ENCODE data around the gene CDKAL1. TPM values are rescaled to one million over a fixed set of nuclear protein-coding genes. Genes with fewer than 3 reads are reported as not detected.

CDKAL1 gene
- total and polyA plus RNA-seq, 2 donors from 2014 or later: 4.6 to 20.2 TPM

GRCh38 chr6:20620043-20620442, 85.8 kb downstream of the CDKAL1 start:
- DNase-seq (no peak), FAIRE-seq (no peak)
- Histone ChIP-seq H3K27me3 (ENCODE audit: control insufficient read depth, insufficient read depth, low read length) (no peaks in the 10 kb centered on the region), H3K9me3 (ENCODE audit: control insufficient read depth in 2 of 3, insufficient read depth in 1 of 3, low read length in 3 of 3) (no peaks in the 10 kb centered on the region), H3K36me3 (ENCODE audit: control insufficient read depth in 2 of 3, insufficient read depth in 3 of 3, low read length in 3 of 3) (no peaks in the 10 kb centered on the region), H3K4me1 (ENCODE audit: control insufficient read depth in 2 of 3, insufficient read depth in 2 of 3, low read depth in 1 of 3, low read length in 3 of 3) (no peaks in the 10 kb centered on the region), H3K9ac (ENCODE audit: low read length in 3 of 3) (no peak overlapping the region), H3K4me3 (ENCODE audit: low read length in 3 of 3) (no peak overlapping the region), H3K27ac (ENCODE audit: low read depth in 2 of 2, low read length in 2 of 2) (no peak overlapping the region)
- intact Hi-C loops (cut with DNase I): no loop called here
- TF ChIP-seq, protein P1, sequence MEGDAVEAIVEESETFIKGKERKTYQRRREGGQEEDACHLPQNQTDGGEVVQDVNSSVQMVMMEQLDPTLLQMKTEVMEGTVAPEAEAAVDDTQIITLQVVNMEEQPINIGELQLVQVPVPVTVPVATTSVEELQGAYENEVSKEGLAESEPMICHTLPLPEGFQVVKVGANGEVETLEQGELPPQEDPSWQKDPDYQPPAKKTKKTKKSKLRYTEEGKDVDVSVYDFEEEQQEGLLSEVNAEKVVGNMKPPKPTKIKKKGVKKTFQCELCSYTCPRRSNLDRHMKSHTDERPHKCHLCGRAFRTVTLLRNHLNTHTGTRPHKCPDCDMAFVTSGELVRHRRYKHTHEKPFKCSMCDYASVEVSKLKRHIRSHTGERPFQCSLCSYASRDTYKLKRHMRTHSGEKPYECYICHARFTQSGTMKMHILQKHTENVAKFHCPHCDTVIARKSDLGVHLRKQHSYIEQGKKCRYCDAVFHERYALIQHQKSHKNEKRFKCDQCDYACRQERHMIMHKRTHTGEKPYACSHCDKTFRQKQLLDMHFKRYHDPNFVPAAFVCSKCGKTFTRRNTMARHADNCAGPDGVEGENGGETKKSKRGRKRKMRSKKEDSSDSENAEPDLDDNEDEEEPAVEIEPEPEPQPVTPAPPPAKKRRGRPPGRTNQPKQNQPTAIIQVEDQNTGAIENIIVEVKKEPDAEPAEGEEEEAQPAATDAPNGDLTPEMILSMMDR (IDR thresholded peaks at IDR 0.05; ENCODE audit: borderline replicate concordance, extremely low read depth, insufficient read depth): no peak

DNA sequence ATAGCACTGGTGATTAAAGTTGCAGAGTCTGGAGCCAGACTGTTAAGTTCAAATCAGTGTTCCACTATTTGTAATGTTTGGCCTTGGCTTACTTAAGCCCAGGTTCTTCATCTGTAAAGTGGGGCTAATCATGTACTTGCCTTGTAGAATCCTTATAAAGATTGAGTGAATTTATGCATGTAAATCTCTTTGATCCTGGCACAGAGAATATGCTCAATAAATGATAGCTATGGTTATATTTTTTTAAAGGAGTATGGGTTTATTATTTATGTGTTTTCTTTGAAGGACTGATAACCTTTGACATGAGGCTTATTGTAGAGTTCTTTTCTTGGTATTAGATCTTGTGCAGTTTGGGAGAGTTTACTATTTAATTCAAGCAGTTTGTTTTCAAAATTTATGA, 89.5 kb downstream of the CDKAL1 start:
- FAIRE-seq (no peak), DNase-seq (no peak)
- TF ChIP-seq, protein P1 (IDR thresholded peaks at IDR 0.05; ENCODE audit: borderline replicate concordance, extremely low read depth, insufficient read depth): no peak
- Histone ChIP-seq H3K4me1 (ENCODE audit: control insufficient read depth in 2 of 3, insufficient read depth in 2 of 3, low read depth in 1 of 3, low read length in 3 of 3) (no peaks in the 10 kb centered on the region), H3K27me3 (ENCODE audit: control insufficient read depth, insufficient read depth, low read length) (no peaks in the 10 kb centered on the region), H3K4me3 (ENCODE audit: low read length in 3 of 3) (no peak overlapping the region), H3K9me3 (ENCODE audit: control insufficient read depth in 2 of 3, insufficient read depth in 1 of 3, low read length in 3 of 3) (no peaks in the 10 kb centered on the region), H3K27ac (ENCODE audit: low read depth in 2 of 2, low read length in 2 of 2) (no peak overlapping the region), H3K36me3 (ENCODE audit: control insufficient read depth in 2 of 3, insufficient read depth in 3 of 3, low read length in 3 of 3) (no peaks in the 10 kb centered on the region), H3K9ac (ENCODE audit: low read length in 3 of 3) (no peak overlapping the region)
- intact Hi-C loops (cut with DNase I): no loop called here

DNA sequence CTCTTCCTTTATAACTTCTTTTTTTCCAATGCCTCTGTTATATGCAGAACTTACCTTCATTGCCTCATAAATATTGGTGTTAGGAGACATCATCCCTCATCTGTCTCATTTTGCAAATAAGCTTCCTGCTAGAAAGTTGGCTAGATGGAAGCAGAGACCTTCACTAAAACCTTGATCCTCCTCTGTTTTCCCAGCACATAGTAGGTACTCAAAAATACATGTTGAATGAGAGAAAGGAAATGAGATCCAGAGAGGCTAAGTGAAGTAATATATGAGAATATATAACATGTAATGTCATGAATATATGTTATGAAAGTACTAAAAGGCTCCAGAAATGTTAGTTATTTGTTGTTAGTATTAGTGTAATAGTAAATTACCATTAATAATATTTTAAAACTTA, 91.9 kb downstream of the CDKAL1 start:
- no peak overlapping the region for H3K27ac ChIP-seq (ENCODE audit: low read depth in 2 of 2, low read length in 2 of 2)
- no peaks in the 10 kb centered on the region for H3K36me3 ChIP-seq (ENCODE audit: control insufficient read depth in 2 of 3, insufficient read depth in 3 of 3, low read length in 3 of 3)
- no peak overlapping the region for H3K9ac ChIP-seq (ENCODE audit: low read length in 3 of 3)
- H3K4me1 ChIP-seq (ENCODE audit: control insufficient read depth in 2 of 3, insufficient read depth in 2 of 3, low read depth in 1 of 3, low read length in 3 of 3): no peaks in the 10 kb centered on the region
- FAIRE-seq (no peak), DNase-seq (no peak)
- H3K9me3 ChIP-seq (ENCODE audit: control insufficient read depth in 2 of 3, insufficient read depth in 1 of 3, low read length in 3 of 3): no peaks in the 10 kb centered on the region
- H3K27me3 ChIP-seq (ENCODE audit: control insufficient read depth, insufficient read depth, low read length): no peaks in the 10 kb centered on the region
- intact Hi-C loops (cut with DNase I): no loop called here
- TF ChIP-seq, protein P1 (IDR thresholded peaks at IDR 0.05; ENCODE audit: borderline replicate concordance, extremely low read depth, insufficient read depth): no peak
- H3K4me3 ChIP-seq (ENCODE audit: low read length in 3 of 3): no peak overlapping the region

DNA sequence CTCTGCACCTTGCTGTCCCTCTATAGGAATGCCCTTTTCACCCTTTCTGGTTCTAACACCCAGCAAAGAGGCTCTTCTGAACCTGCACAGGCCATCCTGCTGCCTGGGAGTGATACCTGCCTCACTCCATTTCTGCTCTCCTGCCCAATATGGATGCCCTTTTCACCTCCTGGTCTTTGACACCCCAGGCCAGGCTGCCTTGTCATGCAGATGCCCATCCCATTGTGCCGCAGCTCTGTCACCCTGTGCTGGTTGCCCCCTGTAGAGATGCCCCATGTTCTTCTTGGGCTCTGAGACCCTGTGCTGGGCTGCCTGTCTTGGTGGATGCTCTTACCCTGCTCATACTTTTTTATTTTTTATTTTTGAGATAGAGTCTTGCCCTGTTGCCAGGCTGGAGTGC, 95.3 kb downstream of the CDKAL1 start:
- no peak for FAIRE-seq
- H3K9me3 ChIP-seq (ENCODE audit: control insufficient read depth in 2 of 3, insufficient read depth in 1 of 3, low read length in 3 of 3): no peaks in the 10 kb centered on the region
- DNase-seq: no peak
- intact Hi-C loops (cut with DNase I): no loop called here
- no peaks in the 10 kb centered on the region for H3K27me3 ChIP-seq (ENCODE audit: control insufficient read depth, insufficient read depth, low read length)
- no peak overlapping the region for H3K4me3 ChIP-seq (ENCODE audit: low read length in 3 of 3)
- H3K9ac ChIP-seq (ENCODE audit: low read length in 3 of 3): no peak overlapping the region
- no peak overlapping the region for H3K27ac ChIP-seq (ENCODE audit: low read depth in 2 of 2, low read length in 2 of 2)
- TF ChIP-seq, protein P1 (IDR thresholded peaks at IDR 0.05; ENCODE audit: borderline replicate concordance, extremely low read depth, insufficient read depth): no peak
- no peaks in the 10 kb centered on the region for H3K36me3 ChIP-seq (ENCODE audit: control insufficient read depth in 2 of 3, insufficient read depth in 3 of 3, low read length in 3 of 3)
- no peaks in the 10 kb centered on the region for H3K4me1 ChIP-seq (ENCODE audit: control insufficient read depth in 2 of 3, insufficient read depth in 2 of 3, low read depth in 1 of 3, low read length in 3 of 3)

Data from kidney (tissue), 14 donors.